K562 (cell line): ENCODE data around the gene JAK3. TPM values are rescaled to one million over a fixed set of nuclear protein-coding genes. Genes with fewer than 3 reads are reported as not detected.

Source experiments
- NBN ChIP-seq: fragments of 450-650 bp; IDR thresholded peaks from 2 replicates; pipeline ENCODE4 v1.6.1; 2016; ENCODE audit warnings: low read depth, mild to moderate bottlenecking
- PREB ChIP-seq: sonication (generic); formaldehyde crosslinking; IDR thresholded peaks from 2 replicates; pipeline ENCODE4 v1.8.1; 2023; ENCODE audit warnings: mild to moderate bottlenecking, missing genetic modification reagents
- PRMT5 ChIP-seq: sonication (generic); formaldehyde crosslinking; IDR thresholded peaks from 2 replicates; pipeline ENCODE4 v1.5.0; 2020; ENCODE audit warnings: missing genetic modification reagents
- SMARCA4 ChIP-seq: fragments of 450-650 bp; IDR thresholded peaks from 2 replicates; pipeline ENCODE4 v1.6.1; 2016
- ZEB2 ChIP-seq: fragments of 450-650 bp; IDR thresholded peaks from 2 replicates; pipeline ENCODE4 v1.6.1; 2016
- polyA plus RNA-seq, 8 experiments: library from polyadenylated mRNA; depleted of rRNA in 4 of 8; stranded (reverse) in 5 of 8; unstranded in 3 of 8; fragments of >200 nt; fragmentation: Nextera tagmentation in 2 of 8; fragmentation: Illumina TruSeq in 1 of 8; extraction: Ambion mirVana in 2 of 8; extraction: Trizol in 1 of 8; gene quantifications; 2 replicates each; pipeline versions ENCODE4 v1.2.1 to v1.2.3, GENCODE V29; 2011 to 2014; ENCODE audit warnings: inconsistent platforms in 1 of 8, missing spikeins in 1 of 8
- total RNA-seq, 7 experiments: library from RNA; depleted of rRNA in 6 of 7; stranded (reverse); fragments of >200 nt in 6 of 7; fragmentation: Illumina TruSeq in 2 of 7; extraction: Trizol in 2 of 7; gene quantifications; 2 replicates each; pipeline versions ENCODE4 v1.2.1 to v1.2.3, GENCODE V29; 2011 to 2021; ENCODE audit warnings: low replicate concordance in 1 of 7
- TF ChIP-seq, protein P1 (sequence below), 2 experiments: fragments of 150-350 bp in 1 of 2; IDR thresholded peaks; 2 replicates each; pipeline ENCODE4 v1.6.1; 2012 to 2016; ENCODE audit warnings: low read depth in 2 of 2, low read length in 2 of 2, mild to moderate bottlenecking in 1 of 2, moderate library complexity in 1 of 2
- TF ChIP-seq, protein P2 (sequence below), 2 experiments: fragments of 450-650 bp; IDR thresholded peaks; 2 replicates each; pipeline ENCODE4 v1.6.1; 2018; ENCODE audit warnings: mild to moderate bottlenecking in 2 of 2, low read depth in 1 of 2; ENCODE audit not compliant: partially characterized antibody in 2 of 2
- TF ChIP-seq, protein P3 (sequence below): fragments of 250-450 bp; sonication (Bioruptor Pico); IDR thresholded peaks from 2 replicates; pipeline ENCODE4 v1.9.0; 2021; ENCODE audit warnings: mild to moderate bottlenecking

The JAK3 gene
- total and polyA plus RNA-seq, 9 of the 15 experiments (the other 6 are each of a cell fraction or from before 2014, with no cell fraction given), result 0.01 to 0.18 (median 0.07) TPM; not detected in 1

DNA sequence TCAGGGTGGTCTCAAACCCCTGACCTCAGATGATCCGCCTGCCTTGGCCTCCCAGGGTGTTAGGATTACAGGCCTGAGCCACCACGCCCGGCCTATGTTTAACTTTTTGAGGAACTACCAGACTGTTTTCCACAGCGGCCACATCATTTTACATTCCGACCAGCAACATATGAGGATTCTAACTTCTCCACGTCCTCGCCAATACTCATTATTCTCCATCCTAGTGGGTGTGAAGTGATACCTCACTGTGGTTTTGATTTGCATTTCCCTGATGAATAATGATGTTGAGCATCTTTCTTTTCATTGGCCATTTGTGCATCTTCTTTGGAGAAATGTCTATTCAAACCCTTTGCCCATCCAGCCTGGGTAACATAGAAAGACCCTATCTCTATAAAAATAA, 38.7 kb upstream of the JAK3 start (continued):
- TF ChIP-seq, protein P1, sequence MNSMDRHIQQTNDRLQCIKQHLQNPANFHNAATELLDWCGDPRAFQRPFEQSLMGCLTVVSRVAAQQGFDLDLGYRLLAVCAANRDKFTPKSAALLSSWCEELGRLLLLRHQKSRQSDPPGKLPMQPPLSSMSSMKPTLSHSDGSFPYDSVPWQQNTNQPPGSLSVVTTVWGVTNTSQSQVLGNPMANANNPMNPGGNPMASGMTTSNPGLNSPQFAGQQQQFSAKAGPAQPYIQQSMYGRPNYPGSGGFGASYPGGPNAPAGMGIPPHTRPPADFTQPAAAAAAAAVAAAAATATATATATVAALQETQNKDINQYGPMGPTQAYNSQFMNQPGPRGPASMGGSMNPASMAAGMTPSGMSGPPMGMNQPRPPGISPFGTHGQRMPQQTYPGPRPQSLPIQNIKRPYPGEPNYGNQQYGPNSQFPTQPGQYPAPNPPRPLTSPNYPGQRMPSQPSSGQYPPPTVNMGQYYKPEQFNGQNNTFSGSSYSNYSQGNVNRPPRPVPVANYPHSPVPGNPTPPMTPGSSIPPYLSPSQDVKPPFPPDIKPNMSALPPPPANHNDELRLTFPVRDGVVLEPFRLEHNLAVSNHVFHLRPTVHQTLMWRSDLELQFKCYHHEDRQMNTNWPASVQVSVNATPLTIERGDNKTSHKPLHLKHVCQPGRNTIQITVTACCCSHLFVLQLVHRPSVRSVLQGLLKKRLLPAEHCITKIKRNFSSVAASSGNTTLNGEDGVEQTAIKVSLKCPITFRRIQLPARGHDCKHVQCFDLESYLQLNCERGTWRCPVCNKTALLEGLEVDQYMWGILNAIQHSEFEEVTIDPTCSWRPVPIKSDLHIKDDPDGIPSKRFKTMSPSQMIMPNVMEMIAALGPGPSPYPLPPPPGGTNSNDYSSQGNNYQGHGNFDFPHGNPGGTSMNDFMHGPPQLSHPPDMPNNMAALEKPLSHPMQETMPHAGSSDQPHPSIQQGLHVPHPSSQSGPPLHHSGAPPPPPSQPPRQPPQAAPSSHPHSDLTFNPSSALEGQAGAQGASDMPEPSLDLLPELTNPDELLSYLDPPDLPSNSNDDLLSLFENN (IDR thresholded peaks at IDR 0.05; ENCODE audit: low read depth in 2 of 2, low read length in 2 of 2), result no peak
- TF ChIP-seq ZEB2, result no peak
- no peak for TF ChIP-seq SMARCA4
- no peak for TF ChIP-seq PREB (CRISPR knock-in tag)
- no peak for TF ChIP-seq PRMT5 (CRISPR knock-in tag)
- no peak for TF ChIP-seq NBN
- TF ChIP-seq, protein P2, sequence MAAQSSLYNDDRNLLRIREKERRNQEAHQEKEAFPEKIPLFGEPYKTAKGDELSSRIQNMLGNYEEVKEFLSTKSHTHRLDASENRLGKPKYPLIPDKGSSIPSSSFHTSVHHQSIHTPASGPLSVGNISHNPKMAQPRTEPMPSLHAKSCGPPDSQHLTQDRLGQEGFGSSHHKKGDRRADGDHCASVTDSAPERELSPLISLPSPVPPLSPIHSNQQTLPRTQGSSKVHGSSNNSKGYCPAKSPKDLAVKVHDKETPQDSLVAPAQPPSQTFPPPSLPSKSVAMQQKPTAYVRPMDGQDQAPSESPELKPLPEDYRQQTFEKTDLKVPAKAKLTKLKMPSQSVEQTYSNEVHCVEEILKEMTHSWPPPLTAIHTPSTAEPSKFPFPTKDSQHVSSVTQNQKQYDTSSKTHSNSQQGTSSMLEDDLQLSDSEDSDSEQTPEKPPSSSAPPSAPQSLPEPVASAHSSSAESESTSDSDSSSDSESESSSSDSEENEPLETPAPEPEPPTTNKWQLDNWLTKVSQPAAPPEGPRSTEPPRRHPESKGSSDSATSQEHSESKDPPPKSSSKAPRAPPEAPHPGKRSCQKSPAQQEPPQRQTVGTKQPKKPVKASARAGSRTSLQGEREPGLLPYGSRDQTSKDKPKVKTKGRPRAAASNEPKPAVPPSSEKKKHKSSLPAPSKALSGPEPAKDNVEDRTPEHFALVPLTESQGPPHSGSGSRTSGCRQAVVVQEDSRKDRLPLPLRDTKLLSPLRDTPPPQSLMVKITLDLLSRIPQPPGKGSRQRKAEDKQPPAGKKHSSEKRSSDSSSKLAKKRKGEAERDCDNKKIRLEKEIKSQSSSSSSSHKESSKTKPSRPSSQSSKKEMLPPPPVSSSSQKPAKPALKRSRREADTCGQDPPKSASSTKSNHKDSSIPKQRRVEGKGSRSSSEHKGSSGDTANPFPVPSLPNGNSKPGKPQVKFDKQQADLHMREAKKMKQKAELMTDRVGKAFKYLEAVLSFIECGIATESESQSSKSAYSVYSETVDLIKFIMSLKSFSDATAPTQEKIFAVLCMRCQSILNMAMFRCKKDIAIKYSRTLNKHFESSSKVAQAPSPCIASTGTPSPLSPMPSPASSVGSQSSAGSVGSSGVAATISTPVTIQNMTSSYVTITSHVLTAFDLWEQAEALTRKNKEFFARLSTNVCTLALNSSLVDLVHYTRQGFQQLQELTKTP (IDR thresholded peaks at IDR 0.05; ENCODE audit: low read depth in 1 of 2, partially characterized antibody in 2 of 2), result no peak
- TF ChIP-seq, protein P3, sequence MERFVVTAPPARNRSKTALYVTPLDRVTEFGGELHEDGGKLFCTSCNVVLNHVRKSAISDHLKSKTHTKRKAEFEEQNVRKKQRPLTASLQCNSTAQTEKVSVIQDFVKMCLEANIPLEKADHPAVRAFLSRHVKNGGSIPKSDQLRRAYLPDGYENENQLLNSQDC (CRISPR knock-in tag), result no peak
